ENCODE results near the gene BMPR1B.

GRCh38 chr4:94924566-94924965 is 166.8 kb downstream of the BMPR1B start:
- no peak for TF ChIP-seq EZH2 (IDR thresholded peaks at IDR 0.05; ENCODE audit: borderline replicate concordance)
- TF ChIP-seq, protein P1, sequence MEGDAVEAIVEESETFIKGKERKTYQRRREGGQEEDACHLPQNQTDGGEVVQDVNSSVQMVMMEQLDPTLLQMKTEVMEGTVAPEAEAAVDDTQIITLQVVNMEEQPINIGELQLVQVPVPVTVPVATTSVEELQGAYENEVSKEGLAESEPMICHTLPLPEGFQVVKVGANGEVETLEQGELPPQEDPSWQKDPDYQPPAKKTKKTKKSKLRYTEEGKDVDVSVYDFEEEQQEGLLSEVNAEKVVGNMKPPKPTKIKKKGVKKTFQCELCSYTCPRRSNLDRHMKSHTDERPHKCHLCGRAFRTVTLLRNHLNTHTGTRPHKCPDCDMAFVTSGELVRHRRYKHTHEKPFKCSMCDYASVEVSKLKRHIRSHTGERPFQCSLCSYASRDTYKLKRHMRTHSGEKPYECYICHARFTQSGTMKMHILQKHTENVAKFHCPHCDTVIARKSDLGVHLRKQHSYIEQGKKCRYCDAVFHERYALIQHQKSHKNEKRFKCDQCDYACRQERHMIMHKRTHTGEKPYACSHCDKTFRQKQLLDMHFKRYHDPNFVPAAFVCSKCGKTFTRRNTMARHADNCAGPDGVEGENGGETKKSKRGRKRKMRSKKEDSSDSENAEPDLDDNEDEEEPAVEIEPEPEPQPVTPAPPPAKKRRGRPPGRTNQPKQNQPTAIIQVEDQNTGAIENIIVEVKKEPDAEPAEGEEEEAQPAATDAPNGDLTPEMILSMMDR (IDR thresholded peaks at IDR 0.05; ENCODE audit: poor library complexity): no peak
- TF ChIP-seq EZH2phosphoT487 (IDR thresholded peaks at IDR 0.05; ENCODE audit: low read depth, severe bottlenecking, unreplicated experiment): no peak

All from hepatocyte (in vitro differentiated cells).